Chondrocyte (in vitro differentiated cells): ENCODE data around the gene RBKS. TPM values are rescaled to one million over a fixed set of nuclear protein-coding genes. Genes with fewer than 3 reads are reported as not detected.

Experiments
- total RNA-seq: library from RNA; stranded (reverse); gene quantifications from 3 replicates; pipeline ENCODE4 v1.2.1, GENCODE V29; 2021

RBKS gene
- total RNA-seq, 1 donor from 2014 or later = 0.45 TPM

Other genes with a start within 250 kb of the RBKS start
- gene SUPT7L, start 226.8 kb downstream of the RBKS start, total RNA-seq = 29.1 to 37.1 TPM (median 30.7 TPM) in 3 replicates
- gene SLC4A1AP, start 226.5 kb downstream of the RBKS start, total RNA-seq = 16.4 to 24.3 TPM (median 18.8 TPM) in 3 replicates
- gene MRPL33, start 118.7 kb downstream of the RBKS start, total RNA-seq = 59.9 to 64.9 TPM (median 62.1 TPM) in 3 replicates
- gene BABAM2, start 342 bp upstream of the RBKS start, total RNA-seq = 33.0 to 34.0 TPM (median 33.9 TPM) in 3 replicates